Measurements from ENCODE around the gene ABLIM2. TPM values are rescaled to one million over a fixed set of nuclear protein-coding genes. Genes with fewer than 3 reads are reported as not detected.

Gene ABLIM2
- total RNA-seq, 2 experiments from 2014 or later, result 0.32 to 0.54 TPM

- POLR2A ChIA-PET, result no interaction called here
- Mint-ChIP-seq H3K27ac (no peak overlapping the region), H3K36me3 (ENCODE audit: low read depth) (no peaks in the 10 kb centered on the region), H3K9me3 (peaks cover 7% of the 10 kb centered on the region), H3K4me1 (ENCODE audit: low read depth) (peaks cover 9% of the 10 kb centered on the region), H3K27me3 (peaks cover 6% of the 10 kb centered on the region), H3K4me3 (no peak overlapping the region)
- intact Hi-C loops (cut with micrococcal nuclease), result loop anchor here (10.0 kb wide), 1 partner anchor 233 kb away; no protein-coding TSS in a partner anchor
- peak; percentile 60 for ATAC-seq
- no peak for TF ChIP-seq CTCF (IDR thresholded peaks at IDR 0.05)
- peak; percentile 76 for DNase-seq
- CTCF ChIA-PET, result no interaction called here
These were observed 13.6 kb upstream of the ABLIM2 start for GRCh38 chr4:8171984-8172924.

GRCh38 chr4:8171266-8171665, 12.7 kb upstream of the ABLIM2 start:
- H3K36me3 Mint-ChIP-seq (ENCODE audit: low read depth), result no peaks in the 10 kb centered on the region
- H3K9me3 Mint-ChIP-seq, result peaks cover 7% of the 10 kb centered on the region
- H3K4me3 Mint-ChIP-seq, result no peak overlapping the region
- peaks cover 6% of the 10 kb centered on the region for H3K27me3 Mint-ChIP-seq
- peaks cover 5% of the 10 kb centered on the region for H3K4me1 Mint-ChIP-seq (ENCODE audit: low read depth)
- CTCF ChIA-PET, result no interaction called here
- TF ChIP-seq CTCF (IDR thresholded peaks at IDR 0.05), result no peak
- no peak for ATAC-seq
- intact Hi-C loops (cut with micrococcal nuclease), result loop anchor here (10.0 kb wide), 1 partner anchor 234 kb away; no protein-coding TSS in a partner anchor
- DNase-seq, result no peak
- POLR2A ChIA-PET, result no interaction called here
- H3K27ac Mint-ChIP-seq, result no peak overlapping the region

- TF ChIP-seq CTCF (IDR thresholded peaks at IDR 0.05), result no peak
- ChIA-PET POLR2A (no interaction called here), CTCF (no interaction called here)
- H3K36me3 Mint-ChIP-seq (ENCODE audit: low read depth), result no peaks in the 10 kb centered on the region
- peaks cover 6% of the 10 kb centered on the region for H3K27me3 Mint-ChIP-seq
- peaks cover 7% of the 10 kb centered on the region for H3K9me3 Mint-ChIP-seq
- peaks cover 5% of the 10 kb centered on the region for H3K4me1 Mint-ChIP-seq (ENCODE audit: low read depth)
- H3K27ac Mint-ChIP-seq, result no peak overlapping the region
- intact Hi-C loops (cut with micrococcal nuclease), result loop anchor here (10.0 kb wide), 1 partner anchor 234 kb away; no protein-coding TSS in a partner anchor
- ATAC-seq (no peak), DNase-seq (no peak)
- H3K4me3 Mint-ChIP-seq, result no peak overlapping the region
These were observed 11.7 kb upstream of the ABLIM2 start for GRCh38 chr4:8170341-8170740.

- POLR2A ChIA-PET, result no interaction called here
- no peak overlapping the region for H3K4me3 Mint-ChIP-seq
- DNase-seq (no peak), ATAC-seq (no peak)
- intact Hi-C loops (cut with micrococcal nuclease), result loop anchor here (10.0 kb wide), 1 partner anchor 235 kb away; no protein-coding TSS in a partner anchor
- H3K36me3 Mint-ChIP-seq (ENCODE audit: low read depth), result no peaks in the 10 kb centered on the region
- H3K27me3 Mint-ChIP-seq, result peaks cover 6% of the 10 kb centered on the region
- CTCF ChIA-PET, result no interaction called here
- H3K4me1 Mint-ChIP-seq (ENCODE audit: low read depth), result peaks cover 5% of the 10 kb centered on the region
- H3K9me3 Mint-ChIP-seq, result peaks cover 7% of the 10 kb centered on the region
- no peak overlapping the region for H3K27ac Mint-ChIP-seq
- TF ChIP-seq CTCF (IDR thresholded peaks at IDR 0.05), result no peak
These were observed 11.2 kb upstream of the ABLIM2 start for GRCh38 chr4:8169763-8170162.

Data from activated CD8-positive, alpha-beta T cell treated with anti-CD3 and anti-CD28 coated beads for 36 hours (primary cell).